ENCODE results near the gene ZNF587B.
"Not testable (repeated sequence)": the region's sequence is repeated elsewhere in the genome, so short reads cannot be mapped to it uniquely, and the experiment has no call there.

ZNF587B gene

GRCh38 chr19:57830071-57830602 lies at the start of gene ZNF587B:
Gene ZNF587B, plus strand, starts transcription at chr19:57830299. Its CDS starts 230 bp downstream, at chr19:57830529.
- DNase-seq (ENCODE audit: low read depth): peak; percentile 57
- TF ChIP-seq, protein P1, sequence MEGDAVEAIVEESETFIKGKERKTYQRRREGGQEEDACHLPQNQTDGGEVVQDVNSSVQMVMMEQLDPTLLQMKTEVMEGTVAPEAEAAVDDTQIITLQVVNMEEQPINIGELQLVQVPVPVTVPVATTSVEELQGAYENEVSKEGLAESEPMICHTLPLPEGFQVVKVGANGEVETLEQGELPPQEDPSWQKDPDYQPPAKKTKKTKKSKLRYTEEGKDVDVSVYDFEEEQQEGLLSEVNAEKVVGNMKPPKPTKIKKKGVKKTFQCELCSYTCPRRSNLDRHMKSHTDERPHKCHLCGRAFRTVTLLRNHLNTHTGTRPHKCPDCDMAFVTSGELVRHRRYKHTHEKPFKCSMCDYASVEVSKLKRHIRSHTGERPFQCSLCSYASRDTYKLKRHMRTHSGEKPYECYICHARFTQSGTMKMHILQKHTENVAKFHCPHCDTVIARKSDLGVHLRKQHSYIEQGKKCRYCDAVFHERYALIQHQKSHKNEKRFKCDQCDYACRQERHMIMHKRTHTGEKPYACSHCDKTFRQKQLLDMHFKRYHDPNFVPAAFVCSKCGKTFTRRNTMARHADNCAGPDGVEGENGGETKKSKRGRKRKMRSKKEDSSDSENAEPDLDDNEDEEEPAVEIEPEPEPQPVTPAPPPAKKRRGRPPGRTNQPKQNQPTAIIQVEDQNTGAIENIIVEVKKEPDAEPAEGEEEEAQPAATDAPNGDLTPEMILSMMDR (conservative IDR thresholded peaks at IDR 0.05; ENCODE audit: control insufficient read depth, insufficient read depth, low read depth, low read length): peak; percentile 6
- H3K4me3 ChIP-seq (ENCODE audit: control insufficient read depth, low read depth, low read length): peak within 1 kb of the TSS; percentile 23

- DNase-seq (ENCODE audit: low read depth): no peak
- TF ChIP-seq, protein P1 (conservative IDR thresholded peaks at IDR 0.05; ENCODE audit: control insufficient read depth, insufficient read depth, low read depth, low read length): no peak
- H3K4me3 ChIP-seq (ENCODE audit: control insufficient read depth, low read depth, low read length): no peak overlapping the region
These were observed 43.8 kb upstream of the ZNF587B start for GRCh38 chr19:57786286-57786685.

- no peak for DNase-seq (ENCODE audit: low read depth)
- no peak overlapping the region for H3K4me3 ChIP-seq (ENCODE audit: control insufficient read depth, low read depth, low read length)
- TF ChIP-seq, protein P1 (conservative IDR thresholded peaks at IDR 0.05; ENCODE audit: control insufficient read depth, insufficient read depth, low read depth, low read length): no peak
These were observed 43.2 kb upstream of the ZNF587B start for GRCh38 chr19:57786906-57787305.

- DNase-seq (ENCODE audit: low read depth): no peak
- H3K4me3 ChIP-seq (ENCODE audit: control insufficient read depth, low read depth, low read length): no peak overlapping the region
- TF ChIP-seq, protein P1 (conservative IDR thresholded peaks at IDR 0.05; ENCODE audit: control insufficient read depth, insufficient read depth, low read depth, low read length): no peak
These were observed 41.9 kb upstream of the ZNF587B start for GRCh38 chr19:57788114-57788692.

DNA sequence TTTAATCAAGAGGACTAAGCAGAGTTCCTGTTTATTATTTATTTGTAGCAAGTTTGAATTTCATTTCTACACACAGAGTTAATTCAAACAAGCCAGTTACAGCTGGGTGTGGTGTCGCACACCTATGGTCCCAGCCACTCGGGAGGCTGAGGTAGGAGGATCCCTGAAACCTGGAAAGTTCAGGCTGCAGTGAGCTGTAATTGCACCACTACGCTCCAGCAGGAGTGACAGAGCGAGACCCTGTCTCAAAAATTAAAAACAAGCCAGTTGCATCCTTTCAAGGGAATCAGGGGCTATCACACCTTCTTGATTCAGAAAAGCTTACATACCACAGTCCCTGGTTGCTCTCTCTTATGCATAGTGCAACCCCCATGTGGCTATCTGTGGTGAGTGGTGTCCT lies 40.8 kb upstream of the ZNF587B start:
- TF ChIP-seq, protein P1 (conservative IDR thresholded peaks at IDR 0.05; ENCODE audit: control insufficient read depth, insufficient read depth, low read depth, low read length): no peak
- DNase-seq (ENCODE audit: low read depth): no peak
- H3K4me3 ChIP-seq (ENCODE audit: control insufficient read depth, low read depth, low read length): no peak overlapping the region

- H3K4me3 ChIP-seq (ENCODE audit: control insufficient read depth, low read depth, low read length); DNase-seq (ENCODE audit: low read depth): not testable (repeated sequence)
These were observed 33.5 kb upstream of the ZNF587B start for GRCh38 chr19:57796580-57796979.

- no peak overlapping the region for H3K4me3 ChIP-seq (ENCODE audit: control insufficient read depth, low read depth, low read length)
- TF ChIP-seq, protein P1 (conservative IDR thresholded peaks at IDR 0.05; ENCODE audit: control insufficient read depth, insufficient read depth, low read depth, low read length): no peak
- no peak for DNase-seq (ENCODE audit: low read depth)
These were observed 29.4 kb upstream of the ZNF587B start for GRCh38 chr19:57800696-57801095.
